GM19043 (cell line): Measurements from ENCODE around the gene CSMD2.

Experiments used
- ATAC-seq: cut with Tn5 transposase; IDR thresholded peaks from one replicate; pipeline ENCODE4 v1.9.1; 2021; ENCODE audit warnings: low read depth; ENCODE audit not compliant: unreplicated experiment

CSMD2 gene

GRCh38 chr1:33630686-33631085 lies 534.3 kb downstream of the CSMD2 start:
- ATAC-seq = no peak

- ATAC-seq = no peak
Measured at GRCh38 chr1:33626801-33627200, 538.2 kb downstream of the CSMD2 start.

GRCh38 chr1:33624991-33625870 lies 539.8 kb downstream of the CSMD2 start:
- ATAC-seq = no peak

GRCh38 chr1:33624261-33624990 lies 540.6 kb downstream of the CSMD2 start:
- no peak for ATAC-seq

GRCh38 chr1:33623811-33624210 lies 541.2 kb downstream of the CSMD2 start:
- ATAC-seq = no peak

- no peak for ATAC-seq
Measured at GRCh38 chr1:33622757-33623156, 542.3 kb downstream of the CSMD2 start.

- ATAC-seq = no peak
Measured at GRCh38 chr1:33618636-33619035, 546.4 kb downstream of the CSMD2 start.

- no peak for ATAC-seq
Measured at GRCh38 chr1:33617451-33617850, 547.6 kb downstream of the CSMD2 start.

- no peak for ATAC-seq
Measured at GRCh38 chr1:33616780-33617179, 548.2 kb downstream of the CSMD2 start.

- no peak for ATAC-seq
Measured at GRCh38 chr1:33615546-33615945, 549.5 kb downstream of the CSMD2 start.

GRCh38 chr1:33610864-33611455 lies 554.1 kb downstream of the CSMD2 start:
- no peak for ATAC-seq

GRCh38 chr1:33610391-33610790 lies 554.6 kb downstream of the CSMD2 start:
- ATAC-seq = no peak

- ATAC-seq = no peak
Measured at GRCh38 chr1:33609739-33610138, 555.3 kb downstream of the CSMD2 start.

- no peak for ATAC-seq
Measured at GRCh38 chr1:33608825-33609400, 556.1 kb downstream of the CSMD2 start.

GRCh38 chr1:33607444-33608005 lies 557.5 kb downstream of the CSMD2 start:
- no peak for ATAC-seq

GRCh38 chr1:33606272-33606671 lies 558.8 kb downstream of the CSMD2 start:
- no peak for ATAC-seq

GRCh38 chr1:33602271-33602670 lies 562.8 kb downstream of the CSMD2 start:
- ATAC-seq = no peak

GRCh38 chr1:33601751-33602150 lies 563.3 kb downstream of the CSMD2 start:
- ATAC-seq = no peak

- no peak for ATAC-seq
Measured at GRCh38 chr1:33599516-33600115, 565.4 kb downstream of the CSMD2 start.

GRCh38 chr1:33588726-33589125 lies 576.3 kb downstream of the CSMD2 start:
- ATAC-seq = no peak
